ENCODE measurements around the gene GSC2.

The GSC2 gene

DNA sequence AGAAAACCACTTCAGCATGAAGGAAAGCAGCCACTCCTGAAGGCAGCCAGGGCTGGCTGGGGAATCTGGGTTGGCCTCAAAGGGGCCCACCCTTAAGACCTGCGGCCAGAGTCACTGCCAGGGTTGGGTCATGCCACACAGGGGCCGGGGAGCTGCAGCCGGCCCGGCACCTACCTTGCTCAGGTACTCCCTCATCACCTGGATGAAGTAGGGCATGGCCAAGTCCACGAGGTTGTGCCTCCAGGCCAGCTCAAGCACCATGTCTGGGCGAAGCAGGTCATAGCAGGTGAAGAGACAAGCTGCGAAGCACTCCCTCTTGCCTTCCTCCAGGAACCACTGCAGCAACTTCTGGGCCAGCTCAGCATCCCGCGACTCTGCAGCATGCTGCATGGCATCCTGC is 33.1 kb upstream of the GSC2 start:
- no peaks in the 10 kb centered on the region for H3K9me3 ChIP-seq (ENCODE audit: low read length)
- no peak overlapping the region for H3K4me3 ChIP-seq (ENCODE audit: low read depth in 1 of 2, low read length in 2 of 2)
- no peaks in the 10 kb centered on the region for H3K27me3 ChIP-seq (ENCODE audit: control insufficient read depth in 1 of 2, insufficient read depth in 2 of 2, low read length in 2 of 2)
- H3K27ac ChIP-seq (ENCODE audit: low read depth, low read length): no peak overlapping the region
- no peaks in the 10 kb centered on the region for H3K36me3 ChIP-seq (ENCODE audit: insufficient read depth, low read length)
- no peak overlapping the region for H3K9ac ChIP-seq (ENCODE audit: low read length)
- peaks cover 8% of the 10 kb centered on the region for H3K4me1 ChIP-seq (ENCODE audit: insufficient read depth, low read length)

DNA sequence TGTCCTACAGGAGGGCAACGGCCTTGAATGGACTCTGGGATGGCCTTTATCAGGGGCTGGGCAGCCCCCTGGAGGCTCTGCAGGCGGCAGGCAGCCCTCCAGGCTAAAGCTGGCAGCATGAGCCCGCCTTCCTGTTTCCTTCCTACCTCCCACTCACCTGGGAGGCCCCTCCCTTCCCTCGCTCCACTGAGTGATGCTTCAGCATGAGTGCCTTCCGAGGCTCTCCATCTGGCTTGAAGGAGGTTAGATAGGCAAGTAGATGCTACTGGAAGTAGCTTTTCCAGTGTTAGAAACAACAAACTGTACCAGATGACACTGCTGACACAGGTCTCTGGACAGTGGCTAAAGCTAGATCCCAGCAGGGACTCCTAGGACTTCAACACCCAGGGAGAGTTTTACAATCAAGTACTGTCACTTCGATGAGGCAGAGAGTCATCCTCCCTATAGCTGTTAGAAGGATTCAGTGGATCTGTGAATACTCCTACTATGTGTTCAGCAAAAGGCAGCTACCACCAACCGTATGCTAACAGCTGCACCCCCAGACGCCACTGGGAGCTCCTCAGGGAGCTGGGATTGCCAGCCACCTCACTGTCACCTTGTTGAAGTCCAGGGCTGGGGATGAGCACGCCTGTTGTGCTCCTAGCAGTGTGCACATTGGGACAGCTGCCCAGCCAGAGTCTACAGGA is 32.5 kb upstream of the GSC2 start:
- peaks cover 8% of the 10 kb centered on the region for H3K4me1 ChIP-seq (ENCODE audit: insufficient read depth, low read length)
- no peak overlapping the region for H3K9ac ChIP-seq (ENCODE audit: low read length)
- no peaks in the 10 kb centered on the region for H3K9me3 ChIP-seq (ENCODE audit: low read length)
- no peak overlapping the region for H3K4me3 ChIP-seq (ENCODE audit: low read depth in 1 of 2, low read length in 2 of 2)
- H3K27me3 ChIP-seq (ENCODE audit: control insufficient read depth in 1 of 2, insufficient read depth in 2 of 2, low read length in 2 of 2): no peaks in the 10 kb centered on the region
- H3K27ac ChIP-seq (ENCODE audit: low read depth, low read length): no peak overlapping the region
- no peaks in the 10 kb centered on the region for H3K36me3 ChIP-seq (ENCODE audit: insufficient read depth, low read length)

DNA sequence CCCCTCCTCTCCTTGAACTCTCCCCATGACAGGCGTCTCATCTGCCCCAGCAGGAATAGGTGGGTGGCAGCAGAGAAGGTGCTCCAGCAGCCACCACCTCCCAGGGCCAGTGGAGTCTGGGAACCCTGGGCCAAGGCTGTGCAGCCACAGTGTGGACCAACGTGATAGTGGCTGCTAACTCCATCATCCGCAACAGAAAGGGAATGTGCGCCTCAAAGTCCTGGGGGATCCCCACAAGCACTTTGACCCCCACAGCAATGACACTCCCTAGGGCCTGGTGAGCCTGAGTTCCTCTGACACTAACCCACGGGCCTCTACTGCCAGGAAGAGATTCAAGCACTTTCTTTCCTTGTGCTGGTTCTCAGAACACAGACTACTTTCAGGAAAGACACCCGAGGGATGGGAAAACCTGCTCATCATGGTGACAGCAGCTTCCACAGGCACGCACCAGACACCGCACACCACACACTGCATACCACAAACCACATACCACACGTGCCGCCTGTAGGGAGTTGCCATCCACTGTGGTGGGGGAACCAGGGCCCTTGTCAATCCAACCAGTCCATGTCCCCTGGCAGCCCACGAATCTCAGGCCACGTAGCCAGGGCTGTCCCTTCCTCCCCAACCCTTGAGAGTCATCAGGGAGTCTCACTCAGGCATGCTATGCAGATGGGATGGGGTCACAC is 31.8 kb upstream of the GSC2 start:
- Histone ChIP-seq H3K4me3 (ENCODE audit: low read depth in 1 of 2, low read length in 2 of 2) (no peak overlapping the region), H3K27ac (ENCODE audit: low read depth, low read length) (no peak overlapping the region)

DNA sequence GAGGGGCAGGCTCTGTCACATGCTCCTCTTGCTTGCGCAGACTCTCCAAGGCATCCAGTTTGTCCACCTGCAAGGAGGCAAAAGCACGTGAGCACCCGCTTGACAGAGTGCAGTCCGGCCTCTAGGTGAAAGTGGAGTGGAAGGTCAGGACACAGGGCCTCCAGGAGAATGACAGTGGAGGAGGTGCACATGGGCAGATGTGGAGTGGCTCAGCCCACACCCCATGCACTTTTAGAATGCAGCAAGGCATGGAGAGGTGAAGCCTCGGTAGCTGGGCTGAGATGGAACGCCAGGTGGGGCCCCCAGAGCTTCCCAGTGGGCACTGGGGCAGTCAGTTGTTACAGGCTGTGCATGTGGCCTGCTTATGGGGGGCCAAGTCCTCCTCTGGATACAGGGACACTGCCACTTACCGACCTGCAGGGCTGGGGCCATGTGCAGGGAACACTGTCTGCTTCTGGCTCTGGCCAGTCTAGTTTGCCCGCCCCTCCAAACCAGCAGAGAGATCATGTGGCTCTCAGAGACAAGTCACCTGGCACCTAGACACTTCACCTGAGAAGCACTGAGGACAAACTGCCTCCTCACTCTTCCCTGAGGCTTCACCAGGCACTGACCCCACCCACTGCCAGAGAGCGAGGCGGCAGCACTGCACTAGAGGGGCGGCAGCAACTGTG is 30.8 kb upstream of the GSC2 start:
- Histone ChIP-seq H3K9me3 (ENCODE audit: low read length) (no peaks in the 10 kb centered on the region), H3K9ac (ENCODE audit: low read length) (no peak overlapping the region), H3K4me3 (ENCODE audit: low read depth in 1 of 2, low read length in 2 of 2) (no peak overlapping the region), H3K4me1 (ENCODE audit: insufficient read depth, low read length) (peaks cover 19% of the 10 kb centered on the region), H3K27me3 (ENCODE audit: control insufficient read depth in 1 of 2, insufficient read depth in 2 of 2, low read length in 2 of 2) (no peaks in the 10 kb centered on the region), H3K27ac (ENCODE audit: low read depth, low read length) (no peak overlapping the region), H3K36me3 (ENCODE audit: insufficient read depth, low read length) (no peaks in the 10 kb centered on the region)

More for the DNA sequence above, 31.8 kb upstream of the GSC2 start:
- peaks cover 15% of the 10 kb centered on the region for H3K4me1 ChIP-seq (ENCODE audit: insufficient read depth, low read length)
- H3K27me3 ChIP-seq (ENCODE audit: control insufficient read depth in 1 of 2, insufficient read depth in 2 of 2, low read length in 2 of 2): no peaks in the 10 kb centered on the region
- no peak overlapping the region for H3K9ac ChIP-seq (ENCODE audit: low read length)
- no peaks in the 10 kb centered on the region for H3K36me3 ChIP-seq (ENCODE audit: insufficient read depth, low read length)
- H3K9me3 ChIP-seq (ENCODE audit: low read length): no peaks in the 10 kb centered on the region

DNA sequence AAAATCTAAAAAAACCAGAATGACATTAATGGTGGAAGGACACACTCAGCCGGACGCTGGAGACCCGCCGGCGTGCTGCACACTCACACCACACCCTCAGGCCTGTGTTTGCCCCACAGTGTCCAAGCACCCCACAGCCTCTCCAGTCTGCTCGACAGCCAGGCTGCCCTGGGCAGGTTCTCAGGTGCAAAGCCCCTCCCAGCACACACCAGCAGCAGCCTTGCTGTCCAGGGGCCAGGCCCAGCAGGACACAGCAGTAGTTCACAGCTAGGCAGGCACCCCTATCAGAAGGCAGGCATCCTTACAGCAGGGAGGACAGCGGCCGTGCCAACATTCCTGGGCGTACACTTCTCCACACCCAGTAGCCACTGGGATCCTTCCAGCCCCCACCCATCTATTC is 30.1 kb upstream of the GSC2 start:
- H3K4me3 ChIP-seq (ENCODE audit: low read depth in 1 of 2, low read length in 2 of 2): no peak overlapping the region
- no peak overlapping the region for H3K9ac ChIP-seq (ENCODE audit: low read length)
- H3K9me3 ChIP-seq (ENCODE audit: low read length): no peaks in the 10 kb centered on the region
- peaks cover 19% of the 10 kb centered on the region for H3K4me1 ChIP-seq (ENCODE audit: insufficient read depth, low read length)
- H3K36me3 ChIP-seq (ENCODE audit: insufficient read depth, low read length): no peaks in the 10 kb centered on the region
- H3K27me3 ChIP-seq (ENCODE audit: control insufficient read depth in 1 of 2, insufficient read depth in 2 of 2, low read length in 2 of 2): no peaks in the 10 kb centered on the region
- H3K27ac ChIP-seq (ENCODE audit: low read depth, low read length): no peak overlapping the region

DNA sequence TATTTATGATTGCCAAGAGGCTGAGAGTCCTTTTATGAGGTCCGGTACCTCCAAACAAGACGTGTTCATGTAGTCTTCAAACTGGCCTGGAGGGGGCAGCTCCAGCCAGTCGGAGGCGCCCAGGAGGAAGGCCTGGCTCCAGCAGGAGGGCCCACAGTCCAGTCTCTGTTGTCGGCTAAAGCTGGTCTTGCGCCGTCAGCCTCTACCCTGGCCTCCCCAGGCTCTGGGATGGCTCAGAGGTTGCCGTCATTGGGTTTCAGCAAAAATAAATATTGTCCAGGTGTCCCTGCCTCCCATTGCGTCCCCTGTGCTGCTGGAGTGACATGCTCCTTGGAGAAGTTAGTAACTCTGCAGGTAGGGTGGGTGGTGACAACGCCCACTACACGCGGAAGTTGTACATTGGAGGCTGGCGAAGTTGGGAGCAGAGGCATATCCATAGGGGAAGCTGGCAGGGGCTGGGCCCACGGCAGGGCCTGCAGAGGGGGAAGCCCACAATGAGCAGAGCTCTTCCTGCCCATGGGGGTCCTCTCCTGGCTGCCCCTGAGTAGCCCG is 29.5 kb upstream of the GSC2 start:
- Histone ChIP-seq H3K27ac (ENCODE audit: low read depth, low read length) (peak overlapping the region; percentile 61), H3K9me3 (ENCODE audit: low read length) (no peaks in the 10 kb centered on the region), H3K9ac (ENCODE audit: low read length) (peak overlapping the region; percentile 38), H3K27me3 (ENCODE audit: control insufficient read depth in 1 of 2, insufficient read depth in 2 of 2, low read length in 2 of 2) (no peaks in the 10 kb centered on the region), H3K4me1 (ENCODE audit: insufficient read depth, low read length) (peaks cover 21% of the 10 kb centered on the region), H3K4me3 (ENCODE audit: low read depth in 1 of 2, low read length in 2 of 2) (peak overlapping the region in 1 of 2 donors; percentile 74), H3K36me3 (ENCODE audit: insufficient read depth, low read length) (no peaks in the 10 kb centered on the region)

DNA sequence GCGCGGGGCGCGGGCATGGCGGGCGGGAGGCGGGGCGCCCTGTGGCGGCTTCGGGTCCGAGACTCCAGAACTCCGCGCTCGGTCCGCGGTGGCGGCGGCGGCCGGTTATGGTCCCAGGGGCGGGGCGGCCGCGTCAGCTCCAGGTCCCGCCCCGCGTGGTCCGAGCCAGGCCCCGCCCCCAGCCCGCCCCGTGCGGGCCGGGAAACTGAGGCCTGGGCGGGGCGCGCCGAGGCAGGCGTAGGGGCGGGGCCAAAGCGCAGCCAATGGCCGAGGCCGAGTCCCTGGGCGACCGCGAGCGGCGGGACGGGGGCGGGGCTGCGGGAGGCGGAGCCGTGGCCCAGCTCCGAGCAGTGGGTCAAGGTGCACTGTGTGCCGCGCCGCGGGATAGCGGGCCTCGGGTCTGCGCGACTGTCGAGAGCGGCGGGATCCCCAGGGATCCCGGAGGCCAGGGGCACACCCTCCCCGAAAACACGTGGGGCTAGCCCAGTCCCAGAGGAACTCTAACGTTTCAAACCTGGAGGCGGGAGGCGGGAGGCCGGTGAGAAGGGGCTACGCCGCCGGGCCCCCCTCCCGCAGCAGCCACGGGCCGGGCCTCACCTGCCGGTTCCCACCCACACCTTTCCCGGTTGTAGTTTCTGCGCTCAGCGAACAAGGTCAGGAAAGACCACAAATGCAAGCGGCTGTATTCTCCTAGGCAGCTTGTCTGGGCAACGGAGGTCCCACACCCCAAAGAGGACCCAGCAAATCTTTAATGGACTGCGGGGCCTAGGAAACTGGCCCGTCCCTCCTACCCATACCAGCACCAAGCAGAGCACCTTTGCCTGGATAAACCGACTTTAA is 28.8 kb upstream of the GSC2 start, which contains the start of gene SLC25A1:
SLC25A1 (minus strand) TSS at position 80 of the 840 bp plus-strand sequence; CDS start at position 17, 63 bp downstream.
- peak within 1 kb of the TSS; percentile 38 for H3K9ac ChIP-seq (ENCODE audit: low read length)
- peaks cover 24% of the 10 kb centered on the region for H3K4me1 ChIP-seq (ENCODE audit: insufficient read depth, low read length)
- peak within 1 kb of the TSS; percentile 66 to 74 for H3K4me3 ChIP-seq (ENCODE audit: low read depth in 1 of 2, low read length in 2 of 2)
- H3K36me3 ChIP-seq (ENCODE audit: insufficient read depth, low read length): no peaks in the 10 kb centered on the region
- H3K9me3 ChIP-seq (ENCODE audit: low read length): no peaks in the 10 kb centered on the region
- peak within 1 kb of the TSS; percentile 62 for H3K27ac ChIP-seq (ENCODE audit: low read depth, low read length)
- H3K27me3 ChIP-seq (ENCODE audit: control insufficient read depth in 1 of 2, insufficient read depth in 2 of 2, low read length in 2 of 2): no peaks in the 10 kb centered on the region

DNA sequence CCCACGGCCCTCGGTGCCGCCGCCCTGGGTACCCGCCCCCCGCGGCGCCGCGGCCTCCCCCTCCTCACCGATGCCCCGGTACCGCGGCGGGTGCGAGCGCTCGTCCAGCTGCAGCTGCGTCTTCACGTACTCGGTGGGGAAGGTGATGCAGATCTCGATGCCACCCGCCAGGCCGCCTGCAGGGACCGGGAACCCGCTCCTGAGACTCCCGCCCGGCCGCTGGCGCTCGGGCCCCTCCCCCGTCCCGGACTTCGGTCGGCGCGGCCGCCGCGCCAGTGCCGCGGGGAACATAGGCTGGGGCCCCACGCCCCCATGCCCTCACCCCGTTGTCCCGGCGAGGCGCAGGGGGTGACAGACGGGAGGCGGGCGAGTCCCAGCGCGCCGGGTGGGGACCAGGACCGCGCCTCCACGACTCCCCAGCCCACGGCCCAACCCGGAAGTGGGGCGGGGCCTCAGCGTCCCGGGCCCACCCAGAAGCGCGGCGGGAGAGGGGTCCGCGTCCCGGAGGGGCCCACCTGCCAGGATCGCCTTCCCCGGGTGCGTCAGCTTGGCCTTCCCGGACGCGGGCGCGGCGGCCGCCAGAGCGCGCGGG is 28.1 kb upstream of the GSC2 start:
- Histone ChIP-seq H3K36me3 (ENCODE audit: insufficient read depth, low read length) (no peaks in the 10 kb centered on the region), H3K9ac (ENCODE audit: low read length) (no peak overlapping the region), H3K4me3 (ENCODE audit: low read depth in 1 of 2, low read length in 2 of 2) (peak overlapping the region; percentile 60 to 66), H3K27ac (ENCODE audit: low read depth, low read length) (peak overlapping the region; percentile 62), H3K27me3 (ENCODE audit: control insufficient read depth in 1 of 2, insufficient read depth in 2 of 2, low read length in 2 of 2) (no peaks in the 10 kb centered on the region), H3K9me3 (ENCODE audit: low read length) (no peaks in the 10 kb centered on the region), H3K4me1 (ENCODE audit: insufficient read depth, low read length) (peaks cover 24% of the 10 kb centered on the region)

DNA sequence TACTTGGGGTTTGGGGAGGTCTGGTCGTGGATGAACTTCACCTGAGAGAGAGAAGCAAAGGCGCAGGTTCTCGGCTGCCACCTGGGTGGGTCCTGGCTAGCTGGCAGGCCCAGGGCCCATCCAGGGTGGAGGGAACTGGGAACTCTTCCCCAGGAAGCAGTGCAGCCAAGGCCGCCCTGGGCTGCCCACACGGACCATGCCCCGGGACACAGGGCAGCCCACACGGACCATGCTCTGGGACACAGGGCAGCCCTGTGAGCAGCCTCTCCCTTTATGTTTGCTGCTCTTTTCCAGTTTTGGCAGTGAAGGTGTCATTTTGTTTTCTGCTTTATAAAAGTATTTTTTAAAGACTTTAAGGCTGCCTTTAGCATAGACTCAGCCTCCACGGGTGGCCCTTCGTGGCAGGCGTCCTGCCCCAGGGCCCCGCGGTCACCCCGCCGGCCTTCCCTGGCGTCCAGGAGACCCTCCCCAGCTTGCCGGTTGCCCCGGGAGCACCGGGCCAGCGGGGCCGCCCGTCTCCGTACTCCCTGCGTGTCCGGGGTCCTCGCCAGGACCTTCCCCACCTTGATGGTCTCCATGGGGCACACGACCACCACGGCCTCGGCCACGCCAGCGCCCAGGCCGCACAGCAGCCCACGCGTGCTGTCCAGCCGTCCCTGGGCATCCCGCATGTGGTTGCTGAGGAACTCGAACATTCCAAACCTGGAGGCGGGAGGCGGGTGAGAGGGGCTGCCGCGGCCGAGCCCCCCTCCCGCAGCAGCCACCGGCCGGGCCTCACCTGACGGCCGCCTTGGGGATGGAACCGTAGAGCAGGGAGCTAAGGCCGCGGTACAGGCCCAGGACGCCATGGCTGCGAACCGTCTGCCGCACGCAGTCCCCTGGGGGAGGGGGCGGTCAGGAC is 27.3 kb upstream of the GSC2 start:
- Histone ChIP-seq H3K9ac (ENCODE audit: low read length) (no peak overlapping the region), H3K27ac (ENCODE audit: low read depth, low read length) (peak overlapping the region; percentile 62), H3K4me3 (ENCODE audit: low read depth in 1 of 2, low read length in 2 of 2) (peak overlapping the region; percentile 60 to 66), H3K4me1 (ENCODE audit: insufficient read depth, low read length) (peaks cover 31% of the 10 kb centered on the region), H3K9me3 (ENCODE audit: low read length) (no peaks in the 10 kb centered on the region), H3K36me3 (ENCODE audit: insufficient read depth, low read length) (no peaks in the 10 kb centered on the region), H3K27me3 (ENCODE audit: control insufficient read depth in 1 of 2, insufficient read depth in 2 of 2, low read length in 2 of 2) (no peaks in the 10 kb centered on the region)

DNA sequence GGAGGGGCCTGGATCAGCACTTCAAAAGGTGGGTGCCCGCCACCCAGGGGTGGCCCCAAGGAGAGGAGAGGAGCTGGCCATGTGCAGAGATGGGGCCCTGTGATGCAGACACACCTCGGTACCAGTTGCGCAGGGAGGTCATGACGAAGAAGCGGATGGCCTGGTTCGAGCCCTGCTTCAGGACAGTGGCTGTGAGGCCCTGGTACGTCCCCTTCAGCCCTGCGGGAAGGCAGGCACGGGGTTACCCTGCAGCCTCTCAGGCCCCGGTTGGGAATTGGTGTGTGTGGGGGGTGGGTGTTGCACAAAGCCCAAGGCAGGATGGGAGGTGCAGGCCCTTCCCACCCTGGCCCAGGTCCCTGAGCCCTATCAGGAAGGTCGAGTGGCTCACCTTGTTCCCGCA is 26.6 kb upstream of the GSC2 start:
- Histone ChIP-seq H3K27ac (ENCODE audit: low read depth, low read length) (no peak overlapping the region), H3K4me1 (ENCODE audit: insufficient read depth, low read length) (peaks cover 35% of the 10 kb centered on the region), H3K9ac (ENCODE audit: low read length) (no peak overlapping the region), H3K36me3 (ENCODE audit: insufficient read depth, low read length) (no peaks in the 10 kb centered on the region), H3K4me3 (ENCODE audit: low read depth in 1 of 2, low read length in 2 of 2) (no peak overlapping the region), H3K27me3 (ENCODE audit: control insufficient read depth in 1 of 2, insufficient read depth in 2 of 2, low read length in 2 of 2) (no peaks in the 10 kb centered on the region), H3K9me3 (ENCODE audit: low read length) (no peaks in the 10 kb centered on the region)

Data from muscle layer of colon (tissue), 2 donors.